H1 (cell line): ENCODE data around the gene PCDHA5. TPM values are rescaled to one million over a fixed set of nuclear protein-coding genes. Genes with fewer than 3 reads are reported as not detected.

Experiments
- CTCF ChIA-PET: fragments of 300-600 bp; sonication (Branson Sonifier 250); formaldehyde crosslinking; loops from one replicate; lab custom pipeline; 2021; ENCODE audit not compliant: partially characterized antibody; lab: Charles Lee
- POLR2A ChIA-PET: fragments of 300-600 bp; sonication (Branson Sonifier 250); formaldehyde crosslinking; loops from one replicate; lab custom pipeline; 2021; ENCODE audit warnings: inconsistent platforms; ENCODE audit not compliant: partially characterized antibody; lab: Charles Lee
- DNase-seq, 2 experiments: peaks; one replicate each; pipeline versions ENCODE4 v3.0.0 to v3.0.0-alpha.2; 2010 to 2022; ENCODE audit warnings: low spot score in 2 of 2, low read depth in 1 of 2, mixed read lengths in 1 of 2
- FAIRE-seq: peaks from 2 replicates; lab custom pipeline; 2011; peaks lifted over from hg19 to GRCh38; lab: Jason Lieb, UNC
- H2AFZ ChIP-seq: 2 replicates; pipeline ENCODE4 v1.8.1; 2012; ENCODE audit warnings: low read length, inconsistent platforms
- H2AK5ac ChIP-seq: 2 replicates; pipeline ENCODE4 v1.6.1; 2013; ENCODE audit warnings: low read depth, low read length
- H2BK120ac ChIP-seq: replicated peaks from 2 replicates; pipeline ENCODE3; 2013; ENCODE audit warnings: low read depth, low read length, inconsistent platforms
- H2BK12ac ChIP-seq: 2 replicates; pipeline ENCODE4 v1.6.1; 2013; ENCODE audit warnings: low read depth, low read length
- H2BK15ac ChIP-seq: 2 replicates; pipeline ENCODE4 v1.6.1; 2013; ENCODE audit warnings: low read length
- H2BK20ac ChIP-seq: 2 replicates; pipeline ENCODE4 v1.6.1; 2013; ENCODE audit warnings: low read length
- H2BK5ac ChIP-seq: 2 replicates; pipeline ENCODE4 v1.6.1; 2013; ENCODE audit warnings: low read depth, low read length
- H3K14ac ChIP-seq: 2 replicates; pipeline ENCODE4 v1.6.1; 2013; ENCODE audit warnings: inconsistent platforms; ENCODE audit not compliant: insufficient read length
- H3K18ac ChIP-seq: 2 replicates; pipeline ENCODE4 v1.6.1; 2013; ENCODE audit warnings: low read length; ENCODE audit errors: extremely low read depth
- H3K23ac ChIP-seq: 2 replicates; pipeline ENCODE4 v1.6.1; 2013; ENCODE audit warnings: inconsistent platforms; ENCODE audit not compliant: insufficient read length
- H3K23me2 ChIP-seq: 2 replicates; pipeline ENCODE4 v1.6.1; 2013; ENCODE audit warnings: low read depth, low read length
- H3K27ac ChIP-seq: 2 replicates; pipeline ENCODE4 v1.6.1; 2011; ENCODE audit warnings: low read depth, low read length, inconsistent platforms
- H3K27me3 ChIP-seq, 4 experiments: replicated peaks in 1 of 4; 1 replicate in 1 of 4; 2 replicates in 3 of 4; pipeline versions ENCODE4 v1.6.1 to v1.8.1; 2011 to 2013; ENCODE audit warnings: low read length in 3 of 4, mild to moderate bottlenecking in 3 of 4, inconsistent platforms in 2 of 4, mixed read lengths in 2 of 4, moderate library complexity in 1 of 4; ENCODE audit not compliant: control insufficient read depth in 3 of 4, insufficient read depth in 3 of 4; ENCODE audit errors: extremely low read depth in 1 of 4
- H3K36me3 ChIP-seq, 4 experiments: 2 replicates each; pipeline versions ENCODE4 v1.6.1 to v1.8.1; 2011 to 2013; ENCODE audit warnings: mild to moderate bottlenecking in 4 of 4, low read length in 3 of 4, moderate library complexity in 2 of 4, control low read depth in 1 of 4, inconsistent platforms in 1 of 4; ENCODE audit not compliant: insufficient read depth in 4 of 4, control insufficient read depth in 2 of 4
- H3K4ac ChIP-seq: replicated peaks from 2 replicates; pipeline ENCODE3; 2013; ENCODE audit warnings: low read length, low read depth, mixed read lengths, inconsistent platforms; ENCODE audit not compliant: insufficient read length
- H3K4me1 ChIP-seq, 4 experiments: replicated peaks in 1 of 4; 1 replicate in 1 of 4; 2 replicates in 3 of 4; pipeline versions ENCODE4 v1.6.1 to v1.8.1; 2011 to 2013; ENCODE audit warnings: low read length in 3 of 4, inconsistent platforms in 2 of 4, mixed read lengths in 1 of 4; ENCODE audit not compliant: insufficient read depth in 4 of 4, control insufficient read depth in 3 of 4
- H3K4me2 ChIP-seq, 2 experiments: 2 replicates each; pipeline versions ENCODE4 v1.6.1 to v1.8.1; 2011 to 2013; ENCODE audit warnings: low read depth in 2 of 2, low read length in 2 of 2, control low read depth in 1 of 2, inconsistent platforms in 1 of 2, mild to moderate bottlenecking in 1 of 2; ENCODE audit not compliant: insufficient read depth in 1 of 2
- H3K4me3 ChIP-seq, 4 experiments: fragments of 200-600, 300-600 bp in 1 of 4; sonication (generic), shearing (Covaris generic), sonication (Bioruptor Twin) in 1 of 4; 2 replicates each; pipeline versions ENCODE4 v1.5.1 to v1.8.1; 2011 to 2016; ENCODE audit warnings: low read length in 4 of 4, low read depth in 3 of 4, control low read depth in 2 of 4, inconsistent platforms in 2 of 4, mild to moderate bottlenecking in 2 of 4, mixed read lengths in 1 of 4, moderate library complexity in 1 of 4; ENCODE audit not compliant: insufficient read depth in 2 of 4; ENCODE audit errors: extremely low read depth in 1 of 4
- H3K56ac ChIP-seq: replicated peaks from 2 replicates; pipeline ENCODE3; 2013; ENCODE audit warnings: low read depth, mild to moderate bottlenecking, mixed read lengths, low read length, inconsistent platforms; ENCODE audit not compliant: insufficient read length
- H3K79me1 ChIP-seq: 2 replicates; pipeline ENCODE4 v1.6.1; 2013; ENCODE audit warnings: low read depth, low read length, control low read depth
- H3K79me2 ChIP-seq, 2 experiments: 2 replicates each; pipeline versions ENCODE4 v1.6.1 to v1.8.1; 2012 to 2013; ENCODE audit warnings: low read length in 2 of 2, mild to moderate bottlenecking in 2 of 2, inconsistent platforms in 1 of 2; ENCODE audit not compliant: insufficient read depth in 2 of 2, control insufficient read depth in 1 of 2
- H3K9ac ChIP-seq, 4 experiments: replicated peaks in 1 of 4; 1 replicate in 1 of 4; 2 replicates in 3 of 4; pipeline versions ENCODE4 v1.6.1 to v1.8.1; 2011 to 2013; ENCODE audit warnings: low read depth in 3 of 4, low read length in 3 of 4, control low read depth in 2 of 4, mild to moderate bottlenecking in 2 of 4, moderate library complexity in 2 of 4, inconsistent platforms in 1 of 4; ENCODE audit errors: extremely low read depth in 1 of 4
- H3K9me3 ChIP-seq, 2 experiments: 2 replicates each; pipeline versions ENCODE4 v1.6.1 to v1.8.1; 2012 to 2013; ENCODE audit warnings: mild to moderate bottlenecking in 2 of 2, moderate library complexity in 2 of 2, control low read depth in 1 of 2, inconsistent platforms in 1 of 2, low read depth in 1 of 2, low read length in 1 of 2, mixed read lengths in 1 of 2; ENCODE audit not compliant: insufficient read depth in 2 of 2
- H4K20me1 ChIP-seq, 2 experiments: replicated peaks in 1 of 2; 2 replicates each; pipeline versions ENCODE3 to v1.8.1; 2011 to 2013; ENCODE audit warnings: inconsistent platforms in 2 of 2, low read length in 2 of 2, mild to moderate bottlenecking in 1 of 2; ENCODE audit not compliant: insufficient read depth in 2 of 2, control insufficient read depth in 1 of 2
- H4K5ac ChIP-seq: 2 replicates; pipeline ENCODE4 v1.6.1; 2013; ENCODE audit warnings: low read length, low read depth, mixed read lengths, inconsistent platforms; ENCODE audit not compliant: insufficient read length
- H4K8ac ChIP-seq: 2 replicates; pipeline ENCODE4 v1.8.0; 2013; ENCODE audit warnings: mild to moderate bottlenecking, moderate library complexity, low read length, inconsistent platforms; ENCODE audit not compliant: insufficient read depth; ENCODE audit errors: extremely low read depth
- H4K91ac ChIP-seq: replicated peaks from 2 replicates; pipeline ENCODE3; 2013; ENCODE audit warnings: low read length, mixed read lengths, inconsistent platforms; ENCODE audit not compliant: insufficient read length
- CREB1 ChIP-seq: IDR thresholded peaks from 2 replicates; pipeline ENCODE4 v1.6.1; 2012; ENCODE audit warnings: inconsistent platforms
- CTBP2 ChIP-seq: IDR thresholded peaks from 2 replicates; pipeline ENCODE4 v1.7.0; 2011; ENCODE audit warnings: borderline replicate concordance, mild to moderate bottlenecking, moderate library complexity, mixed read lengths, low read length; ENCODE audit not compliant: insufficient read depth, insufficient read length
- JUN ChIP-seq: IDR thresholded peaks from 2 replicates; pipeline ENCODE4 v1.6.1; 2011; ENCODE audit warnings: low read depth, mild to moderate bottlenecking, improper control_type of control experiment, low read length
- KDM5A ChIP-seq: fragments of 200-600 bp; IDR thresholded peaks from 2 replicates; pipeline ENCODE4 v1.7.1; 2012; ENCODE audit warnings: mild to moderate bottlenecking, low read length, inconsistent platforms, mixed read lengths
- RAD21 ChIP-seq, 2 experiments: IDR thresholded peaks in 1 of 2; conservative IDR thresholded peaks in 1 of 2; 2 replicates each; pipeline ENCODE4 v1.6.1; 2011; ENCODE audit warnings: low read depth in 2 of 2, low read length in 2 of 2, improper control_type of control experiment in 1 of 2, inconsistent platforms in 1 of 2, mild to moderate bottlenecking in 1 of 2, moderate library complexity in 1 of 2
- SAP30 ChIP-seq: fragments of 300-600 bp; sonication (generic); IDR thresholded peaks from 2 replicates; pipeline ENCODE4 v1.7.1; 2012; ENCODE audit warnings: low read length, moderate library complexity, mild to moderate bottlenecking, inconsistent platforms; ENCODE audit not compliant: insufficient read depth, insufficient replicate concordance
- WGBS, 2 experiments: shearing (Covaris generic) in 1 of 2; methylation state at CpG; one replicate each; pipeline versions ENCODE4 v1.1.6 to v1.1.7; 2013 to 2015; ENCODE audit warnings: low lambda C conversion rate in 2 of 2, mixed read lengths in 2 of 2, inconsistent platforms in 1 of 2, low coverage in 1 of 2, missing lambda C conversion rate in 1 of 2; ENCODE audit not compliant: insufficient replicate concordance in 2 of 2, insufficient coverage in 1 of 2, insufficient read length in 1 of 2; ENCODE audit errors: extremely low coverage in 1 of 2, missing lambda C conversion rate in 1 of 2; 5-methylcytosine and 5-hydroxymethylcytosine counted together
- polyA plus RNA-seq, 7 experiments: library from polyadenylated mRNA; depleted of rRNA in 3 of 7; stranded (reverse) in 5 of 7; unstranded in 2 of 7; fragments of >200 nt in 5 of 7; fragments of 200-250 nt in 2 of 7; gene quantifications; 1 replicate in 5 of 7; 2 replicates in 1 of 7; 4 replicates in 1 of 7; pipeline versions ENCODE4 v1.2.1 to v1.2.3, GENCODE V29; 2011 to 2013; ENCODE audit warnings: missing spikeins in 2 of 7, mixed read lengths in 2 of 7
- total RNA-seq: library from RNA; stranded (reverse); fragmentation: NEBNext Ultra II Directional; extraction: Animal tissue kit (Norgen Biotek cat#: 25700); gene quantifications from 2 replicates; pipeline ENCODE4 v1.2.1, GENCODE V29; 2021

Gene PCDHA5
- total and polyA plus RNA-seq, 2 of the 8 experiments (the other 6 are each of a cell fraction or from before 2014, with no cell fraction given): 0.33 to 0.76 TPM

- Histone ChIP-seq H3K79me2 (no peaks in the 10 kb centered on the region), H3K23me2 (no peaks in the 10 kb centered on the region), H4K20me1 (no peaks in the 10 kb centered on the region), H3K4ac (no peak overlapping the region), H4K5ac (no peak overlapping the region), H3K56ac (no peak overlapping the region), H2BK120ac (no peak overlapping the region), H3K27me3 (no peaks in the 10 kb centered on the region), H3K18ac (no peak overlapping the region), H2AFZ (no peak overlapping the region), H3K9ac (no peak overlapping the region), H2BK15ac (no peak overlapping the region), H3K4me3 (no peak overlapping the region), H2BK5ac (no peak overlapping the region), H4K91ac (no peak overlapping the region), H3K36me3 (peaks cover 0 to 16% (median 0%) of the 10 kb centered on the region in 4 experiments; a peak in 3 of 8 replicates), H2BK12ac (no peak overlapping the region), H2BK20ac (no peak overlapping the region), H3K9me3 (peaks cover 0 to 21% of the 10 kb centered on the region in 2 experiments; a peak in 2 of 4 replicates), H3K14ac (no peak overlapping the region), H3K4me1 (no peaks in the 10 kb centered on the region), H4K8ac (no peak overlapping the region), H3K27ac (no peak overlapping the region), H3K79me1 (no peaks in the 10 kb centered on the region), H2AK5ac (no peak overlapping the region), H3K4me2 (no peak overlapping the region)
- FAIRE-seq (no peak), DNase-seq (no peak)
- CTCF ChIA-PET: interaction anchor here (1.0 to 1.6 kb wide), 3 partner anchors 8 to 14 kb away, joined by 3 to 4 read pairs (median 3); no protein-coding TSS in a partner anchor
- POLR2A ChIA-PET: no interaction called here
- 93% methylated on average over 36 of the region's 53 CpGs; no CpG with 5 or more reads in 1 of the 2 experiments for WGBS, 2 experiments
- TF ChIP-seq CREB1: no peak
- TF ChIP-seq JUN: no peak
- TF ChIP-seq KDM5A: no peak
- TF ChIP-seq SAP30: no peak
- no peak for TF ChIP-seq RAD21 (IDR thresholded peaks at IDR 0.05 in 1 of 2, conservative IDR thresholded peaks at IDR 0.05 in 1 of 2; ENCODE audit: low read depth in 2 of 2, low read length in 2 of 2)
- no peak for TF ChIP-seq CTBP2
- TF ChIP-seq, all 59 proteins: peak for 0
- H3K23ac ChIP-seq: no peak overlapping the region
Measured at GRCh38 chr5:140802781-140803271, 18.6 kb upstream of the PCDHA5 start.
